GM19397 (cell line): ENCODE measurements around the gene CALN1.
"Not testable (repeated sequence)": the region's sequence is repeated elsewhere in the genome, so short reads cannot be mapped to it uniquely, and the experiment has no call there.

ENCODE experiments used
- ATAC-seq: cut with Tn5 transposase; IDR thresholded peaks from one replicate; pipeline ENCODE4 v1.9.1; 2021; ENCODE audit warnings: mild to moderate bottlenecking, moderate library complexity; ENCODE audit not compliant: unreplicated experiment

CALN1 gene

GRCh38 chr7:72409638-72410015 lies 2.5 kb downstream of the CALN1 start:
- no peak for ATAC-seq

GRCh38 chr7:72408966-72409637 lies 3.0 kb downstream of the CALN1 start:
- no peak for ATAC-seq

GRCh38 chr7:72406820-72407403 lies 5.2 kb downstream of the CALN1 start:
- ATAC-seq = no peak

GRCh38 chr7:72405871-72406270 lies 6.3 kb downstream of the CALN1 start:
- ATAC-seq = no peak

- no peak for ATAC-seq
These were observed 6.7 kb downstream of the CALN1 start for GRCh38 chr7:72405418-72405817.

- no peak for ATAC-seq
These were observed 7.4 kb downstream of the CALN1 start for GRCh38 chr7:72404743-72405142.

- no peak for ATAC-seq
These were observed 8.6 kb downstream of the CALN1 start for GRCh38 chr7:72403458-72404076.

- no peak for ATAC-seq
These were observed 18.1 kb downstream of the CALN1 start for GRCh38 chr7:72394016-72394415.

DNA sequence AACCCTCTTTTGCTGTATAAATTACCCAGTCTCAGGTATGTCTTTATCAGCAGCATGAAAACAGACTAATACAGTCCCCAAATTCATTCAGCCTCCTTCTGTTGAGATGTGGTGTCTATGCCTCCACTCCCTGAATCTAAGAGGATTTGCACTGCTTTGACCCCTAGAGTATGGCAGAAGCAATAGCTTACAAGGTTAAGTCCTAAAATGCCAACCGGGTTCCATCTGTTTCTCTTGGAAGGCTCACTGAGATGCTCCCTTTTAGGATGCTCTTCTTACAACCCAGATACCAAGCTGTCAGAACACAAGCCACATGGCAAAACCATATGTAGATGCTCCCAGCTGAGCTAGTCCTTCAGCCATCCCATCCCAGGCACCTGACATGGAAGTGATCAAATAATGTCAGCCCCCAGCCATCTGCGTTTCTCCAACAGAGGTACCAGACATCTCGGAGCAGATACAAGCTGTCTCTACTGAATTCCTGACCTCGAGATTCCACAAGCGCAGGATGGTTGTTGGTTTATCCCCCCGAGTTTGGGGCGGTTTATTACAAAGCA lies 20.2 kb downstream of the CALN1 start:
- ATAC-seq = no peak

GRCh38 chr7:72386118-72386517 lies 26.0 kb downstream of the CALN1 start:
- no peak for ATAC-seq

- no peak for ATAC-seq
These were observed 49.9 kb downstream of the CALN1 start for GRCh38 chr7:72362246-72362645.

DNA sequence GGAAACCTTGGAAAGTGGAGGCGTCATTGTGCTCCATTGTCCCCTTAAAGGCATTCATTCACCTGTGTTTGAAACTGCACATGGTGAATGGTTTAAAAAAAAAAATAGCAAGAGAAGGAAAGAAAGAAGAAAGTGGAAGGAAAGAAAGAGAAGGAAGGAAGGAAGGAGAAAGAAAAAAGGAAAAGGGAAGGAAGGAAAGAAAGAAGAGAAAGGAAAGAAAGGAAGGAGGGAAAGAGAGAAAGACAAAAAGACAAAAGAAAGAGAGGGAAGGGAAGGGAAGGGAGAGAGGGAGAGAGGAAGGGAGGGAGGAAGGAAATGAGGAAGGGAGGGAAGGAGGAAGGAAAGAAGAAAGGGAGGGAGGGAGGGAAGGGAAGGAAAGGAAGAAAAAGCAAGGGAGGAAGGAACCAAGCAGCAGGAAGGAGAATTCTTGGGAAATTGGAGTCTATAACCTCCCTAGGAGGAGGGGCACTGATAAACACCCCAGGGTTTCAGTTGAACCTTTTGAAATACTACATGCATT lies 66.9 kb downstream of the CALN1 start:
- ATAC-seq = no peak

DNA sequence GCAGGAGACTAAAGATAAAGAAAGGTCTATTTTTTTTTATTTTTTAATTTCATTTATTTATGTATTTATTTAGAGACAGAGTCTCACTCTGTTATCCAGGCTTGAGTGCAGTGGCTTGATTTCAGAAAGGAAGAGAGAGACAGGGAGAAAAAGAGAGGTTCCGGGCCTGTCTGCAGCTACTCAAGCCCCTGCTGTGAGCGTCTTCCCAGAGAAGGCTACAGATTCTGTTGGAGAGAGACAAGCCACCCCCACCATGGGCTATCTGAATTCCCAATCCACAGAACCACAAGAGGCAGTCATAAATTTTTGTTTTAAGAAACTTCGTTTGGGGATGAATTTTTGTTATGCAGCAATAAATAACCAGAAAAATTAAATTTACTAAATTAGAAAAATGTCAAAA lies 68.1 kb downstream of the CALN1 start:
- no peak for ATAC-seq

GRCh38 chr7:72343354-72343753 lies 68.8 kb downstream of the CALN1 start:
- not testable (repeated sequence) for ATAC-seq

DNA sequence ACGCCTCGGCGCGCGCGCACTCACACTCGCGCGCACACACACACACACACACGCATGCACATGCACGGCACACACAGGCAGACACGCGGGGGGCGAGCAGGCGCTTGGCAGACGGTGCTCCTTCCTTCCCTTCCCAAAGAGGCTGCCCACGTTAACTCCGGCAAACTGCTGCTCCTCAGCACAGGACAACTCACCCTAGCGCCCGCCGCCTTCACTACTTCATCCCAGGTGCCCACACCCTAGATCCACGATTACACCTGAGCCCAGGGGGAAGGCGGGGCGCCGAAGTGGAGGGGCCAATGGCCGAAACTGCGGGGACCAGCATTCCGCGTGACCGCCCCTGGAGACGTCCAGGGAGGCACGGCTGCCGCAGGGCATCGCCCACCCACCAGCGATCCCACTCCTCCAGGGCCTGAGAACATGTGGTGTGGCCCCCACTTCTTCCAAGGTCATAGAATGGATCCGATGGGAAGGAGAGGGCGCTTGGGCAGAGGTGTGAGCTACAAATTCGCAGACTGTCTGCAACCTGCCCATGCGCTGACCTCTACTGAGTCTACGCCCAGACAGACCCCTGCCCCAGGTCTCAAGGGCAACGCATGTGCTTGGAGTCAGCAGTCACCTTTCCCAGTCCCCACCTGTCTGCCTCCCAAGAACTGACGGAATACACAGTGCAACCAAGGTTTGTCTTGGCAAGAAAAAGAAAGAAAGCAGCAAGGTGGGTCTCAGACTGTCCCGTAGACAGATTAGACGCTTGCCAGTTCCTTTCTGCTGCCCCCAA lies 74.6 kb downstream of the CALN1 start:
- no peak for ATAC-seq

- ATAC-seq = no peak
These were observed 75.3 kb downstream of the CALN1 start for GRCh38 chr7:72336632-72337389.

- ATAC-seq = no peak
These were observed 75.8 kb downstream of the CALN1 start for GRCh38 chr7:72336382-72336631.

DNA sequence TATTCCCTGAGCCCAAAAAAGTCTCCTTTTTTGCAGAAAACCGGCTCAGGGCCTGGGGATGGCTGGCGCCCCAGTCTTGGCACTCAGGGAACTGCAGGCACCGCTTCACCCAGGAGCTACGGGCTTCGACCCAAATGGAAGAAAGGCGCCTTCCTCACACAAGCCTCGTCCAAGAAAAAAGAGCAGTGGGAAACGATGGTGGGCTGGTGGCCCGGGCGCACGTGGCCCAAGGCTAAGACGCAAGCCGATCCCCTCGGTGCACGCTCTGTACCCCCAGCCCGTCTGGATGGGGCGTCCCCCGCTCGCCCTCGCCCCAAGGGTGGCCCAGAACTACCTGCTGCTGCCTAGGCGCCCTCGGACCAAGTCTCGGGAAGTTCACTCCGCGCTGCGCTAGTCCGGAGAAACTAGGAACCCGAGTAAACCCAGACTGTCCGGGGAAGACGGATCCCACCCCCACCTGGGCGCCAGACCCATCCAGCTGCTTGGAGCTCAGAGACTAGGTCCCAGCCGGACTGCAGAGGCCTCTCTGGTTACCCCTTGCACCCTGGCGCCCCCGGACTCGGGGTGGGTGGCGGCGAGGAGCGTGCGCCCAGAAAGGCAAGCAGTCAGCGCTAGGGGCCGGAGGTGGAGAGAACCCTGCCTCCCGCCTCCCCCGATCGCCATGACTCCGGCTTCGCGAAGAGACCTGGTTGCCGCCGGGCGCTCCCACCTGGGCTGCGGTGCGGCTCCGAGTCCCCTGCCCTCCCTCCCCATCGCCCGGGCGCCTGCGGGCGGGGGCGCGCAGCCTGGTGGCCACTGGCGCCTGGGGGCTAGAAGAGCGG lies 76.4 kb downstream of the CALN1 start:
- ATAC-seq = no peak

- no peak for ATAC-seq
These were observed 77.4 kb downstream of the CALN1 start for GRCh38 chr7:72334698-72335097.

GRCh38 chr7:72334066-72334465 lies 78.1 kb downstream of the CALN1 start:
- no peak for ATAC-seq
